Peyer's patch (tissue), 4 donors: ENCODE measurements around the gene KLHDC1.

Experiments
- CTCF ChIP-seq, 6 experiments: fragments of 450-650 bp in 4 of 6; fragments of 200-600 bp in 2 of 6; sonication (generic) in 1 of 6; IDR thresholded peaks; one replicate each; pipeline ENCODE4 v1.5.1; 2017 to 2019; ENCODE audit warnings: antibody characterized with exemption in 6 of 6, mild to moderate bottlenecking in 3 of 6, moderate library complexity in 1 of 6
- POLR2A ChIP-seq, 2 donors: fragments of 450-650 bp; IDR thresholded peaks; one replicate each; pipeline ENCODE4 v1.5.1; 2017; ENCODE audit warnings: antibody characterized with exemption in 2 of 2, mild to moderate bottlenecking in 2 of 2, moderate library complexity in 2 of 2

DNA sequence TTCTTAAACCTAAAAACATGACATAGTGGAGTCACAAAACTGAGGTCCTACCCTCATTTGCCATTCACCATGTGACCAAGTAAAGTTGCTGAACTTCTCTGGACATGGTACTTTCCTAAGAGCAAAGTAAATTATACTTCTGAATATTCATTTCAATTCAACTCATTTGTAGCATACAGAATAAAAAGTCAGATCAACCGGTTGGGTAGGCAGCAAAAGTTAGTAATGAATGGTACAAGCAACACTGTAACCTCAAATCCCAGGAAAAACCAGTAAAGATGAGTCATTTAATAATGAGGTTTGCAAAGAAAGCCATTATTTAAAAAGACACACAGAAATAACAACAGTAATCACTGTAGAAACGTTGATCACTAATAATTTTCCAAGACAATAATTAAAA lies 13.6 kb upstream of the KLHDC1 start:
- no peak for TF ChIP-seq POLR2A (IDR thresholded peaks at IDR 0.05)
- no peak for TF ChIP-seq CTCF (IDR thresholded peaks at IDR 0.05)
